ENCODE results near the gene MAGEA3.
"Not testable (repeated sequence)": the region's sequence is repeated elsewhere in the genome, so short reads cannot be mapped to it uniquely, and the experiment has no call there.

GRCh38 chrX:152734143-152734858 is 35.7 kb downstream of the MAGEA3 start:
- TF ChIP-seq CTCF, EP300 (IDR thresholded peaks at IDR 0.05): not testable (repeated sequence)
